ENCODE measurements around the gene SLC7A1.
"Not testable (repeated sequence)": the region's sequence is repeated elsewhere in the genome, so short reads cannot be mapped to it uniquely, and the experiment has no call there.

Gene SLC7A1

DNA sequence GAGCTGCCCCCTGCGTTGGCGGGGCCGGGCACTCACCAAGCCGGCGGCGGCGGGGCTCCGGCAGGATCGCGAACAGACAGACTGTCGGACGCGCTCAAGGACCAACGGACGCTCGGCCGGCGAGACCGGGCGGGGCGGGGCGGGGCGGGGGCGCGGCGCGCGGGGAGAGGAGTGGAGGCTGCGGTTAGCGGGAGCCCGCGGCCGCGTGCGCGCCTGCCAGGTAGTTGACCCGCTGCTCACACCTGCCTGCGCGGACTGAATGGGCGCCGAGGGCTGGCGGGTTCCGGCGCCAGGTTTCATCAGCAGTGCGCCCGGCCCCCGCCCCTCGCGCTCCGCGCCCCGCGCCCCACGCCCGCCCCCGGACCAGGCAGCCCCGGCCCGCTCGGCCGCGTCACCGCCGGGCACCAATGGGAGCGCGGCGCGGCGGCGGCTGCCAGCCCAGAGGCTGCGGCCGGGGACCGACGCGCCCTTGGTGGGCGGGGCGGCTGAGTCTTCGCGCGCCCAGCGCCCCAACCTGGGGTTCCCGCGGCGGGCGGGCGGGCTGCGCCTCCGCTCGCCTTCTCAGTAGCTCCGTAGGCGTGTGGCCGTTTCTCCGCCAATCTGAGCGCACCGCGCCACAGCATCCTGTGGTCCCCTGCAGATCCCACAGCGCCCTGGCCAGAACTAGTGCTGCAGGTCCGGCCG, at the start of gene SLC7A1:
Gene SLC7A1 (minus strand): TSS at position 309 of the 684 bp plus-strand sequence. CDS start 59,500 bp downstream, outside the sequence.
- peak; percentile 76 to 80 for DNase-seq (ENCODE audit: low read depth in 2 of 2)

DNA sequence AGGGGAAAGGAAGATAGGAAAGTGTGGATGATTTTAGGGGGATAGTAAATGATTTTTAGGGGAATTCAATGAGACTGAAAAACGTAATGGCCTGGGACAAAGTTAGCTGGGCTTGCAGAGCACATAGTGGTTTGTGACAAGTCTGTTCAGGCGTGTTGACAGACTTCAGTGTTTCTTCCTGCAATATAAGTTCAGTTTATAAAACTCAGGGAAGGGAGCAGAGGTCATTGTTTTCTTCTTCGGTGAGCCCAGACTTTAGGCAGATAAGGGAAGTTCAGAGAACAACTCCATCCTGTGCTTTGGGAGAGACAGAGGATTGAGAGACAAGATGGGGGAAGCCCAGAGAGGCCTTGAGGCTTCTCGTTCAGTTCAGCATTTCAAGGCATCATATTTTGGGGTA, 45.2 kb upstream of the SLC7A1 start:
- DNase-seq (ENCODE audit: low read depth in 2 of 2) = no peak

DNA sequence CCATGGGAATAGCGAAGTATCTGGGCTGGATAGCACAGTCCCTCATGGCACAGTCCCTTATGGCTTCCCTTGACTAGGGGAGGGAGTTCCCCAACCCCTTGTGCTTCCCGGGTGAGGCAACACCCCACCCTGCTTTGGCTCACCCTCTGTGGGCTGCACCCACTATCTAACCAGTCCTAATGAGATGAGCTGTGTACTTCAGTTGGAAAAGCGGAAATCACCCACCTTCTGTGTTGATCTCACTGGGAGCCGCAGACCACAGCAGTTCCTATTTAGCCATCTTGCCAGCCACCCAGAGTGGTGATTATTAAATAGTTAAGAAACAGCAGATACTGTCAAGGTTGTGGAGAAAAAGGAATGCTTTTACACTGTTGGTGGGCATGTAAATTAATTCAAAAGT, 41.3 kb upstream of the SLC7A1 start:
- not testable (repeated sequence) for DNase-seq (ENCODE audit: low read depth in 2 of 2)

DNA sequence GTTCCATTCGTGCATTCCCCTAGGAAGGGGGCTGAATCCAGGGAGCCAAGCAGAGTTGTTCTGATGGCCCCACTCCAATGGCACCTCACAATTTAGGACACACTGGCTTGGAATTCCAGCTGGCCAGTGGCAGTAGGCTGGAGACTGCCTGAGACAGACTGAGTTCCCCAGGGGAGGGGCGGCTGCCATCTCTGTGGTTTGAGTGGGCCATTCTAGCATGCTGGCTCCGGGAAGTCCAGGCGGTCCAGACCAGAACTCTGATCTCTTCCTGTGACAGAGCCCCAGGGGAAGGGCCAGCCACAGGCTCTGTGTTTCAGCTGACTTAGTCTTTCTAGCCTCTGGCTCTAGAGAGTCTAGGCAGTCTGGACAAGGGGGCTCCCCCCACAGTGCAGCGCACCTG, 29.5 kb upstream of the SLC7A1 start:
- DNase-seq (ENCODE audit: low read depth in 2 of 2) = no peak

DNA sequence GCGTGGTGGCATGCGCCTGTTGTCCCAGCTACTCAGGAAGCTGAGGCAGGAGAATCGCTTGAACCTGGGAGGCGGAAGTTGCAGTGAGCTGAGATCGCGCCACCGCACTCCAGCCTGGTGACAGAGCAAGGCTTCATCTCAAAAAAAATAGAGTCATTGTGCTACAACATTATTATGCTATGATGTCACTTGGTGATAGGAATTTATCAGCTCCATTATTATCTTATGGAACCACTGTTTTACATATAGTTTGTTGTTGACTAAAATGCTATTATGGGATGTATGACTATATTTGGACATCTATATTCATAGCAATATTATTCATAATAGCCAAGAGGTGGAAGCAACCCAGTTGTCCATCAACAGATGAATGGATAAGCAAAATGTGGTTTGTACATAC, 26.4 kb upstream of the SLC7A1 start:
- DNase-seq (ENCODE audit: low read depth in 2 of 2) = no peak

DNA sequence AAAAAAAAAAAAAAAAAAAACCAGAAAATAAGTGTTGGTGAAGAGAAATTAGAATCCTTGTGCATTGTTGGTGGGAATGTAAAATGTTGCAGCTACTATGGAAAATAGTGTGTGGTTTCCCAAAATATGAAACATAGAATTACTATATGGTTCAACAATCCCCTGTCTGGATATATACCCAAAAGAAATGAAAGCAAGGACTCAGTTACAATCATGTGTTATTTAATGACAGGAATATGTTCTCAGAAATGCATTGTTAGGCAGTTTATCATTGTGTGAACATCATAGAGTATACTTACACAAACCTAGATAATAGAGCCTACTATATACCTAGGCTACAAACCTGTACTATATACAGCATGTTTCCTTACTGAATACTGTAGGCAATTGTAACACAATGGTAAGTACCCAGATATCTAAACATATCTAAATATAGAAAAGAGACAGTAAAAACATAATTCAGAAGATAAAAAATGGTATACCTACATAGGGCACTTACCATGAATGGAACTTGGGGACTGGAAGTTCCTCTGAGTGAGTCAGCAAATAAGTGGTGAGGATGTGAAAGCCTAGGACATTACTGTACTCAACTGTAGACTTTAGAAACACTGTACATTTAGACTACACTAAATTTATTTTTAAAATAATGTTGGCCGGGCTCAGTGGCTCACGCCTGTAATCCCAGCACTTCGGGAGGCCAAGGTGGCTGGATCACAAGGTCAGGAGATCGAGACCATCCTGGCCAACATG, 25.7 kb upstream of the SLC7A1 start:
- DNase-seq (ENCODE audit: low read depth in 2 of 2) = peak; percentile 10 to 24

DNA sequence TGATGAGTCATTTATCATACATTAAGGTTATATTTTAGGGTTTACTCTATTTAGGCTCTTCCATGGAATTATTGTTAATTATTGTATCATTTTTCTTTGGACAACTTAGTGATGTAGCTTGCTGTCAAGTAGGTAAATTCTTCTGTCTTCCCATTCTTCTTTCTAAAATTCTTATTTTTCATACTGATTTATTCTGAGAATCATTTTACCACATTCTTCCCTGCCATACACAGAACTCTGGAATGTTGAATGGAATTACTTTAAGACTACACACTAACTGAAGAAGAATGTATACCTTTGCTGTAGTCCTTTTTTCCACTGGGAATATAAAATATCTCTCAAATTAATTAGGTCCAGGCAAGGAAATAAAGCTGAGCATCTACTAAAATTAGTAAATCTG, 24.5 kb upstream of the SLC7A1 start:
- DNase-seq (ENCODE audit: low read depth in 2 of 2) = peak; percentile 62 to 65

DNA sequence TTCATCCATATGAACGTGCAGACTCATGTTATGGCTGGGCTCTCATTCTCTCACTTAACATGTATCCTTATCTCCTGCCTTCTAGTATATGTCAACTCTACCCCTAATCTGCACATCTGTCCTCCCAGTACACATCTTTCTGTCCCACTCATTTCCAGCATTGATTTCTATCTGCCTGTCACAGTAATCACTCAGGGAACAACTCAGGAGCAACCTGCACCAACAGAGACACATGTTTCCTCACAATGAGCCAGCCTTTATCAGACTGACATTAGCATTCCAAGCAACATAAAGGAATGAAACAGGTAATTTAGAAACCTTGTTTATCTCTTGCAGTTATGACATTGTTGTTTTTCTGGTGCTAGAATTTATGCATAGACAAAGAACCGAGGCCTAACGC, 17.6 kb upstream of the SLC7A1 start:
- DNase-seq (ENCODE audit: low read depth in 2 of 2) = no peak

- no peak for DNase-seq (ENCODE audit: low read depth in 2 of 2)
Observed at GRCh38 chr13:29607465-29607864, 12.0 kb upstream of the SLC7A1 start.

GRCh38 chr13:29605860-29606526, 10.5 kb upstream of the SLC7A1 start:
- no peak for DNase-seq (ENCODE audit: low read depth in 2 of 2)

GRCh38 chr13:29598321-29598720, 2.8 kb upstream of the SLC7A1 start:
- no peak for DNase-seq (ENCODE audit: low read depth in 2 of 2)

GRCh38 chr13:29597706-29598105, 2.2 kb upstream of the SLC7A1 start:
- DNase-seq (ENCODE audit: low read depth in 2 of 2) = no peak

DNA sequence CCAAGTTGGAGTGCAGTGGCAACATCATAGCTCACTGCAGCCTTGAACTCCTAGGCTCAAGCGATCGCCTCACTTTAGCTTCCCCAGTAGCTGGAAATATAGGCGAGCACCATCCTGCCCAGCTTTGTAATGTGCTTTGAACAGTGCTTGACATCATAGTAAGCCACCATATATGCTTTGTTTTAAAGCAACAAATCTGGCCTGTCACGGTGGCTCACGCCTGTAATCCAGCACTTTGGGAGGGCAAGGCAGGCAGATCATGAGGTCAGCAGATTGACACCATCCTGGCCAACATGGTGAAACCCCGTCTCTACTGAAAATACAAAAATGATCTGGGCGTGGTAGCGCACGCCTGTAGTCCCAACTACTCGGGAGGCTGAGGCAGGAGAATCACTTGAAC, 1.8 kb upstream of the SLC7A1 start:
- no peak for DNase-seq (ENCODE audit: low read depth in 2 of 2)

- DNase-seq (ENCODE audit: low read depth in 2 of 2) = no peak
Observed at GRCh38 chr13:29596064-29596418, 553 bp upstream of the SLC7A1 start.

DNA sequence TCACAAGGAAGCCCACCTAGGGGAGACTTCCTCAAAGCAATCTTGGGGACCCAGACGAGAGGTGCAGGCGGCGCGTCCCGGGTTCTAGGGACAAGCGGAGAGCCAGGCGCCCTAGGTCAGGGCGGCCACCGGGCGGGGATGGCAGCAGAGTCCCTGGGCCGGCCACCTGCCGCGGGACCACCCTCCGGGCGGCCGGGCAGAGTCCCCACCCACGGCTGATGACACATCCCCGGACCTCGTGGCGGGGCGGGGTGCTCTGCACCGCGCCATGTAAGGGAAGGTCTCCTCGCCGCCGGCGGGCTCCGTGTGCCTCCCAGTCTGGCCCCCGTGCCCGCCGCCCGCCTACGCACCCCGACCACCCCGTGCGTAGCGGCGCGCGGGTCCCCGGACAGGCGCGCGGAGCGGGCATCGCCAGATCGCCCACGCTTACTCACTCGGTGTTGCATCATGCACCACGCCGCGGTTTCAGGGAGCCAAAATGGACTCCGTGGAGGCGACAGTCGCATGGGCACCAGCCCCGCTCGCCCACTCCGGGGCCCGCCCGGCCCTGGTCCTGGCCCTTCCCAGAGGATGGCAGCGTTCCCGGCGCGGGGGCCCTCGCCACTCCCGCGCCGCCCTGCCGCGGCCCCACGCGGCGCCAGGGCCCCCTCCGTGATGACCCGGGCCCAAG, 643 bp downstream of the SLC7A1 start:
- DNase-seq (ENCODE audit: low read depth in 2 of 2) = peak in 1 of 2 experiments; percentile 25

DNA sequence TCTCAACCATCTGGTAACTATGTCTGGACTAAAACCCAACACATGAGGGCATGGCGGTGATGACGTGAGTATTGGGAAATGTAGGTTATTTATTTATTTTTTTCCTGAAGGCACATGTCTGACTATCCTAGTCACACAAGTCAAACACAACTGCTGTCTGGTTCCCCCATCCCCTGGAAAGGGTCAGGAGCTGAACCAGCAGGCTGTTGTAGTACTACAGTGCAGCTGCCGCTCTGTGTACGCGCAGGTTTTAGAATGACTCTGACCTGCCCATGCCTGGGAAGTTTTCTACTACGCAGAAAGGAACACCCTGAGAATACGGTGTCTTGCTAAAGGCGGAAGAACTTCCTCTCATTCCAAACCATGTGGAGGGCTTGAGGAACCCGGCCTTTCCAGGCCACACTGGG, 1.2 kb downstream of the SLC7A1 start:
- DNase-seq (ENCODE audit: low read depth in 2 of 2) = peak; percentile 38 to 55

DNA sequence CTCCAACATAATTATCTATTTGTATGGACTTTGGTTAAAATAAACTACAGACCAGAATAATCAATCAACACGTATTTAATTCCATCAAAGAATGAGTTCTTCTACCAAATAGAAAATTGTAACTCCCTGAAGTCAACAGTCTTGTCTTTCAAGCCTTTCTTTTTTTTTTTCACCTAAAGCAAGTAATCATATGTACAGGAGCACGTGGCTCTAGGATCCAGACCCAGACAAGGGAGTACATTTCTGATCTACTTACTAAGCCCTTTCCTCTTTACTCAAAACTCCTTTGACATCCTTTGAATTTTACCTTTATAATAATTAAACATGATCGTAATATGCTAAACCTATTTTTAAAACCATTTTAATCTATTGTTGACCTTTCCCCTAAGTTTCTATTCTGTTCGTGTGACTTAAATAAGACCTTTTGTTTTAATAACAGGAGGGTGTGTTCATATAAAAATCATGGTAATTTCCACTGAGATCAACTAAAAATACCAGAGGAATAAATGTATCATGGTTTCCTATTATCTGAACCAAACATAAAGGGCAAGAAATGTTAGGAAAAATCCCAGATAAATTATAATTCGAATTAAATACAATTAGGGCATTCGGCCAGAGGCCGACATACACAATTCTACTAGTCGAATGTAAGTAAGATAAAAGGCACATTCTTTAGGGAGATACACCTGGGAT, 1.7 kb downstream of the SLC7A1 start:
- no peak for DNase-seq (ENCODE audit: low read depth in 2 of 2)

- DNase-seq (ENCODE audit: low read depth in 2 of 2) = no peak
Observed at GRCh38 chr13:29591310-29591709, 4.2 kb downstream of the SLC7A1 start.

GRCh38 chr13:29589967-29590366, 5.5 kb downstream of the SLC7A1 start:
- no peak for DNase-seq (ENCODE audit: low read depth in 2 of 2)

DNA sequence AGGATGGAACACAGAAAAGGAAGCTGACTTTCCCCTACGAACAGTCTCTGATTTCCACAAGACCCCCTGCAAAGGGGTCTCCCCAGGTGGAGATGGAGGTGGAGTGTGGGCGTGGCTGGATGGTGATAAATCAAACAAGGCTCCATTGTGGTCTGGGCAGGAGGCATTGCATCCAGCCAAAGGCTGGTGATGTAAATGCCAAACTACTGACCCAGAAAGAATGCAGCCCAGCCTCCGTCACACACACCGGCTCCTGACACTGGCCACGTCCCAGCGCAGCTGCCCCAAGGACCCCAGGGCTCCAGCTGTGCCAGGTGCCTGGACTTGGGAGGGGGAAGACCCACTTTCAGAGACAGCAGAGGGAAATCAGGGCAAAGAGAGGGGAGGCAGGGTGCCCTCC, 6.3 kb downstream of the SLC7A1 start:
- DNase-seq (ENCODE audit: low read depth in 2 of 2) = no peak

DNA sequence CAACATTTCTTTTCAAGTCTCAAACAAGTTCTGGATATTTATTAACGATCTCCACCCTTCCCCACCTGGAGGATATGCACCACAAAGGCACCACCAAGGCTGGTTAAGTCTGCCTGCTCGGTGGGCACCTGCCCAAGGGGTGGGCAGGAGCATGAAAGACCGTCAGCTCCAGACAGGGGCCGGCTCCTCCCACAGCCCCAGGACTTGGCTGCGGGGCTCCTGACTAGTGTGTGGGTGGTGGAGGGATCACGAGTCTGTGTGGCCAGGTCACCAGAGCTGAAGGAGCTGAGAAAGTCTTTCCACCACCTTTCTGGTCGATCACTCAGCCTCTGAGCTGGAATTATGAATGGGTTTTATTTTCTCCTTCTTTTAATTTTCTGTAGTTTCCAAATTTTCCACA, 7.8 kb downstream of the SLC7A1 start:
- no peak for DNase-seq (ENCODE audit: low read depth in 2 of 2)

Data from fibroblast of skin of left quadriceps (primary cell).